ENCODE data around the gene KDM2A.

GRCh38 chr11:67301313-67301921 is 182.4 kb downstream of the KDM2A start:
- TF ChIP-seq GATA2 (IDR thresholded peaks at IDR 0.05; ENCODE audit: low read depth, low read length): no peak
- no peak for TF ChIP-seq GATA3 (IDR thresholded peaks at IDR 0.05; ENCODE audit: low read depth, low read length)
